Measurements from ENCODE around the gene TEX101. TPM values are rescaled to one million over a fixed set of nuclear protein-coding genes. Genes with fewer than 3 reads are reported as not detected.

The TEX101 gene
- total and polyA plus RNA-seq, 4 experiments from 2014 or later, result not detected

- peaks cover 0 to 2% of the 10 kb centered on the region in 2 donors for H3K36me3 Mint-ChIP-seq
- H3K36me3 ChIP-seq (ENCODE audit: insufficient read depth, low read length), result no peaks in the 10 kb centered on the region
- ChIA-PET POLR2A (ENCODE audit: partially characterized antibody) (interaction anchor here (0.7 to 1.3 kb wide), 3 partner anchors 15 to 36 kb away, joined by 3 read pairs; no protein-coding TSS in a partner anchor), CTCF (ENCODE audit: partially characterized antibody) (interaction anchor here (2.3 kb wide), 1 partner anchor 20 kb away, joined by 16 read pairs; no protein-coding TSS in a partner anchor)
- no peak for DNase-seq
- H3K27ac Mint-ChIP-seq, result peak overlapping the region; percentile 82 to 98 (median 97)
- no peaks in the 10 kb centered on the region for H3K9me3 ChIP-seq (ENCODE audit: control insufficient read depth in 1 of 2, low read length in 2 of 2)
- peaks cover 52% of the 10 kb centered on the region for H3K4me1 ChIP-seq (ENCODE audit: insufficient read depth, low read length)
- peak overlapping the region; percentile 62 for H3K27ac ChIP-seq (ENCODE audit: low read depth, low read length)
- H3K9me3 Mint-ChIP-seq, result no peaks in the 10 kb centered on the region
- no peak overlapping the region for H3K4me3 ChIP-seq (ENCODE audit: low read length in 2 of 2)
- intact Hi-C loops (cut with micrococcal nuclease), result no loop called here
- H3K4me1 Mint-ChIP-seq, result peaks cover 36 to 67% (median 50%) of the 10 kb centered on the region in 4 donors
- H3K4me3 Mint-ChIP-seq, result peak overlapping the region in 5 of 8 donors; percentile 28 to 76 (median 43)
- H3K27me3 ChIP-seq (ENCODE audit: insufficient read depth, low read length), result no peaks in the 10 kb centered on the region
- H3K27me3 Mint-ChIP-seq, result no peaks in the 10 kb centered on the region
Observed at GRCh38 chr19:43467730-43468129, 53.0 kb downstream of the TEX101 start.

Other genes with a start within 250 kb of the TEX101 start
- not detected for gene PSG5, start 228.4 kb upstream of the TEX101 start, total RNA-seq
- gene PSG5, start 228.4 kb upstream of the TEX101 start, polyA plus RNA-seq, result not detected
- not detected for gene PSG4, start 209.3 kb upstream of the TEX101 start, total RNA-seq
- not detected for gene PSG4, start 209.3 kb upstream of the TEX101 start, polyA plus RNA-seq
- gene PSG9, start 145.4 kb upstream of the TEX101 start, total RNA-seq, result not detected
- gene PSG9, start 145.4 kb upstream of the TEX101 start, polyA plus RNA-seq, result not detected
- not detected for gene CD177, start 61.2 kb upstream of the TEX101 start, total RNA-seq
- gene CD177, start 61.2 kb upstream of the TEX101 start, polyA plus RNA-seq, result not detected
- 1 to 10 TPM; 3.3 to 3.7 TPM for gene LYPD3, start 50.7 kb downstream of the TEX101 start, total RNA-seq
- gene LYPD3, start 50.7 kb downstream of the TEX101 start, polyA plus RNA-seq, result 1 to 10 TPM; 4.4 to 5.9 TPM
- 10 to 100 TPM; 36.9 to 47.3 TPM for gene PHLDB3, start 89.9 kb downstream of the TEX101 start, total RNA-seq
- 1 to 10 TPM; 1.3 to 5.5 TPM for gene PHLDB3, start 89.9 kb downstream of the TEX101 start, polyA plus RNA-seq
- 10 to 100 TPM; 23.9 to 29.1 TPM for gene ETHE1, start 112.3 kb downstream of the TEX101 start, total RNA-seq
- 10 to 100 TPM; 79.1 to 80.7 TPM for gene ETHE1, start 112.3 kb downstream of the TEX101 start, polyA plus RNA-seq
- 10 to 100 TPM; 11.0 to 11.8 TPM for gene ZNF575, start 118.3 kb downstream of the TEX101 start, total RNA-seq
- gene ZNF575, start 118.3 kb downstream of the TEX101 start, polyA plus RNA-seq, result 1 to 10 TPM; 2.1 to 3.6 TPM
- 10 to 100 TPM; 33.4 to 41.0 TPM for gene XRCC1, start 160.6 kb downstream of the TEX101 start, total RNA-seq
- gene XRCC1, start 160.6 kb downstream of the TEX101 start, polyA plus RNA-seq, result 10 to 100 TPM; 16.3 to 29.1 TPM
- under 1 TPM; 0.33 to 0.84 TPM for gene PINLYP, start 160.9 kb downstream of the TEX101 start, total RNA-seq
- gene PINLYP, start 160.9 kb downstream of the TEX101 start, polyA plus RNA-seq, result 1 to 10 TPM in 1 of 2 donors, not detected in 1; 1.3 TPM
- gene IRGQ, start 181.2 kb downstream of the TEX101 start, total RNA-seq, result 10 to 100 TPM; 16.5 to 17.9 TPM
- 1 to 10 TPM in 1 of 2 donors, under 1 TPM in 1; 0.37 to 2.2 TPM for gene IRGQ, start 181.2 kb downstream of the TEX101 start, polyA plus RNA-seq
- 10 to 100 TPM; 18.4 to 18.6 TPM for gene ZNF576, start 181.7 kb downstream of the TEX101 start, total RNA-seq
- 10 to 100 TPM in 1 of 2 donors, 1 to 10 TPM in 1; 8.4 to 13.0 TPM for gene ZNF576, start 181.7 kb downstream of the TEX101 start, polyA plus RNA-seq
- gene SRRM5, start 197.2 kb downstream of the TEX101 start, total RNA-seq, result under 1 TPM; 0.83 to 0.99 TPM
- gene SRRM5, start 197.2 kb downstream of the TEX101 start, polyA plus RNA-seq, result under 1 TPM in 1 of 2 donors, not detected in 1; 0.10 TPM
- 10 to 100 TPM; 27.7 to 28.2 TPM for gene ZNF428, start 204.7 kb downstream of the TEX101 start, total RNA-seq
- gene ZNF428, start 204.7 kb downstream of the TEX101 start, polyA plus RNA-seq, result 10 to 100 TPM; 13.9 to 19.9 TPM
- gene CADM4, start 225.0 kb downstream of the TEX101 start, total RNA-seq, result under 1 TPM; 0.33 to 0.49 TPM
- gene CADM4, start 225.0 kb downstream of the TEX101 start, polyA plus RNA-seq, result under 1 TPM in 1 of 2 donors, not detected in 1; 0.18 TPM